IgD-negative memory B cell (primary cell): ENCODE data around the gene OR51A2. TPM values are rescaled to one million over a fixed set of nuclear protein-coding genes. Genes with fewer than 3 reads are reported as not detected.
A peak's percentile ranks its signal among the peaks of the same experiment; 100 is the strongest.

Experiments used
- H3K27ac Mint-ChIP-seq, 3 donors: one replicate each; pipeline ENCODE4 v1.8.0; 2020 to 2022; ENCODE audit warnings: mild to moderate bottlenecking in 3 of 3, mixed read lengths in 3 of 3, moderate library complexity in 1 of 3
- H3K27me3 Mint-ChIP-seq: one replicate; pipeline ENCODE4 v1.8.0; 2021; ENCODE audit warnings: mixed read lengths
- H3K36me3 Mint-ChIP-seq: one replicate; pipeline ENCODE4 v1.8.0; 2020; ENCODE audit warnings: mild to moderate bottlenecking, mixed read lengths
- H3K4me1 Mint-ChIP-seq, 3 donors: one replicate each; pipeline ENCODE4 v1.8.0; 2020 to 2022; ENCODE audit warnings: mixed read lengths in 3 of 3, mild to moderate bottlenecking in 1 of 3
- H3K4me3 Mint-ChIP-seq, 4 donors: one replicate each; pipeline ENCODE4 v1.8.0; 2020 to 2022; ENCODE audit warnings: mild to moderate bottlenecking in 4 of 4, mixed read lengths in 4 of 4, moderate library complexity in 3 of 4
- H3K9me3 Mint-ChIP-seq, 3 donors: one replicate each; pipeline ENCODE4 v1.8.0; 2020 to 2021; ENCODE audit warnings: mixed read lengths in 3 of 3, mild to moderate bottlenecking in 1 of 3
- polyA plus RNA-seq: library from polyadenylated mRNA; unstranded; fragments of 300-500 nt; fragmentation: Illumina TruSeq; gene quantifications from one replicate; pipeline ENCODE4 v1.2.3, GENCODE V29; 2021

The OR51A2 gene
- polyA plus RNA-seq, 1 donor from 2014 or later, result not detected

GRCh38 chr11:4924239-4924638 lies 31.3 kb downstream of the OR51A2 start, which contains the start of gene OR51G1:
OR51G1 (minus strand) TSS chr11:4924339; CDS start chr11:4924339, 0 bp downstream.
- no peaks in the 10 kb centered on the region for H3K27me3 Mint-ChIP-seq
- H3K4me1 Mint-ChIP-seq, result no peaks in the 10 kb centered on the region
- H3K4me3 Mint-ChIP-seq, result no peak within 1 kb of the TSS
- H3K36me3 Mint-ChIP-seq, result no peaks in the 10 kb centered on the region
- peaks cover 0 to 3% (median 0%) of the 10 kb centered on the region in 3 donors for H3K9me3 Mint-ChIP-seq
- no peak within 1 kb of the TSS for H3K27ac Mint-ChIP-seq

- no peak overlapping the region for H3K4me3 Mint-ChIP-seq
- no peak overlapping the region for H3K27ac Mint-ChIP-seq
- no peaks in the 10 kb centered on the region for H3K36me3 Mint-ChIP-seq
- no peaks in the 10 kb centered on the region for H3K27me3 Mint-ChIP-seq
- H3K9me3 Mint-ChIP-seq, result peaks cover 0 to 3% (median 0%) of the 10 kb centered on the region in 3 donors
- no peaks in the 10 kb centered on the region for H3K4me1 Mint-ChIP-seq
Observed at GRCh38 chr11:4922304-4922703, 33.2 kb downstream of the OR51A2 start.

GRCh38 chr11:4921796-4922195 lies 33.7 kb downstream of the OR51A2 start:
- Mint-ChIP-seq H3K27me3 (no peaks in the 10 kb centered on the region), H3K4me1 (no peaks in the 10 kb centered on the region), H3K27ac (no peak overlapping the region), H3K4me3 (no peak overlapping the region), H3K36me3 (no peaks in the 10 kb centered on the region), H3K9me3 (peaks cover 0 to 3% (median 0%) of the 10 kb centered on the region in 3 donors)

- Mint-ChIP-seq H3K36me3 (no peaks in the 10 kb centered on the region), H3K27ac (peak within 1 kb of the TSS in 1 of 3 donors; percentile 83), H3K27me3 (no peaks in the 10 kb centered on the region), H3K4me3 (no peak within 1 kb of the TSS), H3K4me1 (no peaks in the 10 kb centered on the region), H3K9me3 (no peaks in the 10 kb centered on the region)
Observed at GRCh38 chr11:4919250-4919649, 36.3 kb downstream of the OR51A2 start, which contains the start of gene OR51G2. OR51G2 (minus strand) TSS chr11:4919350; CDS start chr11:4915663, 3,687 bp downstream.

- H3K27me3 Mint-ChIP-seq, result no peaks in the 10 kb centered on the region
- no peak overlapping the region for H3K27ac Mint-ChIP-seq
- no peaks in the 10 kb centered on the region for H3K4me1 Mint-ChIP-seq
Observed at GRCh38 chr11:4916581-4916980, 38.9 kb downstream of the OR51A2 start.

More at GRCh38 chr11:4916581-4916980, 38.9 kb downstream of the OR51A2 start:
- Mint-ChIP-seq H3K4me3 (no peak overlapping the region), H3K36me3 (no peaks in the 10 kb centered on the region), H3K9me3 (no peaks in the 10 kb centered on the region)

Other genes with a start within 250 kb of the OR51A2 start
- not detected for gene OR51F1, start 185.8 kb downstream of the OR51A2 start, polyA plus RNA-seq
- not detected for gene OR52R1, start 151.3 kb downstream of the OR51A2 start, polyA plus RNA-seq
- gene OR51F2, start 134.4 kb downstream of the OR51A2 start, polyA plus RNA-seq, result not detected
- not detected for gene OR51S1, start 106.5 kb downstream of the OR51A2 start, polyA plus RNA-seq
- not detected for gene OR51T1, start 73.8 kb downstream of the OR51A2 start, polyA plus RNA-seq
- gene OR51A7, start 51.9 kb downstream of the OR51A2 start, polyA plus RNA-seq, result not detected
- not detected for gene OR51G2, start 36.4 kb downstream of the OR51A2 start, polyA plus RNA-seq
- not detected for gene OR51G1, start 31.4 kb downstream of the OR51A2 start, polyA plus RNA-seq
- not detected for gene OR51A4, start 8.1 kb downstream of the OR51A2 start, polyA plus RNA-seq
- gene OR51L1, start 39.1 kb upstream of the OR51A2 start, polyA plus RNA-seq, result not detected
- not detected for gene OR52J3, start 90.8 kb upstream of the OR51A2 start, polyA plus RNA-seq
- not detected for gene OR52E2, start 103.9 kb upstream of the OR51A2 start, polyA plus RNA-seq
- gene OR52E1, start 113.9 kb upstream of the OR51A2 start, polyA plus RNA-seq, result not detected
- gene OR52A5, start 182.6 kb upstream of the OR51A2 start, polyA plus RNA-seq, result not detected
- gene OR52A1, start 199.0 kb upstream of the OR51A2 start, polyA plus RNA-seq, result not detected
- gene OR51V1, start 245.0 kb upstream of the OR51A2 start, polyA plus RNA-seq, result not detected